Suprapubic skin (tissue), 4 donors: ENCODE measurements around the gene TMEM235.

Experiments
- EP300 ChIP-seq: sonication (generic); formaldehyde crosslinking; IDR thresholded peaks from one replicate; pipeline ENCODE4 v1.6.1; 2017; ENCODE audit warnings: antibody characterized with exemption
- POLR2A ChIP-seq, 2 donors: fragments of 450-650 bp; IDR thresholded peaks; one replicate each; pipeline ENCODE4 v1.6.1; 2017; ENCODE audit warnings: antibody characterized with exemption in 2 of 2, mild to moderate bottlenecking in 2 of 2, moderate library complexity in 2 of 2
- POLR2AphosphoS5 ChIP-seq, 3 donors: sonication (generic); formaldehyde crosslinking; IDR thresholded peaks; one replicate each; pipeline ENCODE4 v1.6.1; 2017; ENCODE audit warnings: antibody characterized with exemption in 3 of 3
- TF ChIP-seq, protein P1 (sequence below), 2 donors: fragments of 200-600 bp in 1 of 2; fragments of 450-650 bp in 1 of 2; sonication (generic) in 1 of 2; IDR thresholded peaks; one replicate each; pipeline ENCODE4 v1.5.1; 2016 to 2019; ENCODE audit warnings: antibody characterized with exemption in 2 of 2, mild to moderate bottlenecking in 1 of 2, moderate library complexity in 1 of 2

DNA sequence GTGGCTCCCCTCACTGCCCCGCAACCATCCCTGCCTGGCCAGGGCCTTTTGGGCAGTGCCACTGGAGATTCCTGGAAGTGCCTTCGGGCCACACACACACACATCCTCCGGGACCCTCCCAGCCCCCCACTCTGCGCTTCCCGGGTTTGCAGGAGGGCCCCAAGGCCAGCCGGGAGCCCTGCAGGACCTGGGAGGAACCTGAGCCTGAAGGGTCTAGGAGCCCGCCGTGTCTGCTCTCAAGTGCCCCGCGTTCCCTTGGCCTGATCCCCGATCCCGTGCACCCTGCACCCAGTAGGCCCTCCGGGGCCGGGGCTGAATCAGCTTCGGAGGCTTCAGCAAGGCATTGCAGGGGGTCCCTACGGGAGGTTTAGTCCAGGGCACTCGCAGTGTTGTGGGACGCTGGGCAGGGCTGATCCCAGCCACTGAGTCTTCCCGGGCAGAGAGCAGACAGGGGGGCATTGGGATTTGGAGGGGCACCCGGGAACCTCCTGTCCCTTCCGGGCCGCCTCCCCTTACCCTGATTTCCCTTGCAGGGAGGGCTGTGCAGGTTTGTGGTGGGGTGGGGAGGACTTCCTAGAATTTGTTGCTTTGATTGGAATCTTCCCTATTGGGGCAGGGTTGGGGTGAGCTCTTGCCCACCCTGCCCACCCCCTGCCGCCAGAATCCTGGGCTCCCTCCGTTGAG, 36.9 kb downstream of the TMEM235 start:
- TF ChIP-seq, protein P1, sequence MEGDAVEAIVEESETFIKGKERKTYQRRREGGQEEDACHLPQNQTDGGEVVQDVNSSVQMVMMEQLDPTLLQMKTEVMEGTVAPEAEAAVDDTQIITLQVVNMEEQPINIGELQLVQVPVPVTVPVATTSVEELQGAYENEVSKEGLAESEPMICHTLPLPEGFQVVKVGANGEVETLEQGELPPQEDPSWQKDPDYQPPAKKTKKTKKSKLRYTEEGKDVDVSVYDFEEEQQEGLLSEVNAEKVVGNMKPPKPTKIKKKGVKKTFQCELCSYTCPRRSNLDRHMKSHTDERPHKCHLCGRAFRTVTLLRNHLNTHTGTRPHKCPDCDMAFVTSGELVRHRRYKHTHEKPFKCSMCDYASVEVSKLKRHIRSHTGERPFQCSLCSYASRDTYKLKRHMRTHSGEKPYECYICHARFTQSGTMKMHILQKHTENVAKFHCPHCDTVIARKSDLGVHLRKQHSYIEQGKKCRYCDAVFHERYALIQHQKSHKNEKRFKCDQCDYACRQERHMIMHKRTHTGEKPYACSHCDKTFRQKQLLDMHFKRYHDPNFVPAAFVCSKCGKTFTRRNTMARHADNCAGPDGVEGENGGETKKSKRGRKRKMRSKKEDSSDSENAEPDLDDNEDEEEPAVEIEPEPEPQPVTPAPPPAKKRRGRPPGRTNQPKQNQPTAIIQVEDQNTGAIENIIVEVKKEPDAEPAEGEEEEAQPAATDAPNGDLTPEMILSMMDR (IDR thresholded peaks at IDR 0.05) = no peak
- TF ChIP-seq POLR2AphosphoS5 (IDR thresholded peaks at IDR 0.05) = no peak
- TF ChIP-seq POLR2A (IDR thresholded peaks at IDR 0.05) = no peak
- no peak for TF ChIP-seq EP300
